Stomach (tissue), 9 donors: ENCODE data around the gene CARMIL1. TPM values are rescaled to one million over a fixed set of nuclear protein-coding genes. Genes with fewer than 3 reads are reported as not detected.

ENCODE experiments used
- DNase-seq, 2 donors: peaks; one replicate each; pipeline versions ENCODE4 v3.0.0 to v3.0.0-alpha.2; 2013 to 2019
- H3K27ac ChIP-seq, 5 donors: fragments of 200-600 bp in 4 of 5; sonication (generic) in 4 of 5; one replicate each; pipeline ENCODE4 v1.5.1; 2013 to 2019; ENCODE audit warnings: mild to moderate bottlenecking in 1 of 5, moderate library complexity in 1 of 5
- H3K27me3 ChIP-seq, 3 donors: fragments of 200-600 bp; sonication (generic); one replicate each; pipeline ENCODE4 v1.5.1; 2017 to 2019; ENCODE audit warnings: mixed run types in 1 of 3
- H3K36me3 ChIP-seq, 4 donors: fragments of 200-600 bp; sonication (generic); 1 replicate in 3 of 4; 2 replicates in 1 of 4; pipeline ENCODE4 v1.5.1; 2016 to 2019
- H3K4me1 ChIP-seq, 4 donors: fragments of 200-600 bp; sonication (generic); one replicate each; pipeline ENCODE4 v1.5.1; 2016 to 2019
- H3K4me3 ChIP-seq, 4 donors: fragments of 200-600 bp; sonication (generic) in 3 of 4; one replicate each; pipeline ENCODE4 v1.5.1; 2016 to 2019; ENCODE audit warnings: mild to moderate bottlenecking in 1 of 4
- H3K9me3 ChIP-seq, 4 donors: fragments of 200-600 bp; sonication (generic); one replicate each; pipeline ENCODE4 v1.5.1; 2016 to 2019
- EP300 ChIP-seq: sonication (generic); formaldehyde crosslinking; IDR thresholded peaks from one replicate; pipeline ENCODE4 v1.6.1; 2017; ENCODE audit warnings: antibody characterized with exemption
- POLR2A ChIP-seq, 4 donors: fragments of 450-650 bp; IDR thresholded peaks; one replicate each; pipeline ENCODE4 v1.6.1; 2016; ENCODE audit warnings: antibody characterized with exemption in 4 of 4, control low read depth in 2 of 4, mild to moderate bottlenecking in 1 of 4, moderate library complexity in 1 of 4
- POLR2AphosphoS5 ChIP-seq, 3 donors: sonication (generic); formaldehyde crosslinking; IDR thresholded peaks; one replicate each; pipeline ENCODE4 v1.6.1; 2016; ENCODE audit warnings: antibody characterized with exemption in 3 of 3
- WGBS, 5 donors: extraction: QIAGEN DNeasy Blood & Tissue Kit in 3 of 5; methylation state at CpG; one replicate each; pipeline versions ENCODE4 v1.1.5 to v1.1.7; 2013 to 2018; 5-methylcytosine and 5-hydroxymethylcytosine counted together
- intact Hi-C: fragments of 100-400 bp; cut with DNase I; formaldehyde crosslinking; loops from one replicate; pipeline ENCODE4 v1.15.1; 2023; ENCODE audit warnings: low total_unique reads
- polyA plus RNA-seq, 3 donors: library from polyadenylated mRNA; stranded (reverse); fragments of 200-250 nt; gene quantifications; one replicate each; pipeline ENCODE4 v1.2.3, GENCODE V29; 2013
- total RNA-seq, 5 donors: library from RNA; depleted of rRNA; stranded (reverse); fragments of >200 nt; gene quantifications; one replicate each; pipeline versions ENCODE4 v1.1.0 to v1.2.3, GENCODE V29; 2014 to 2016
- TF ChIP-seq, protein P1 (sequence below), 7 experiments: fragments of 450-650 bp in 4 of 7; fragments of 200-600 bp in 3 of 7; sonication (generic) in 3 of 7; IDR thresholded peaks; one replicate each; pipeline ENCODE4 v1.5.1; 2016 to 2019; ENCODE audit warnings: antibody characterized with exemption in 7 of 7, control low read depth in 2 of 7, mild to moderate bottlenecking in 1 of 7
- donor health status: healthy with polysubstance abuse.
- donor health status: Bipolar disorder and iron deficiency.
- donor health status: healthy.

Gene CARMIL1
- total and polyA plus RNA-seq, 8 donors = 10.5 to 42.7 (median 14.9) TPM

DNA sequence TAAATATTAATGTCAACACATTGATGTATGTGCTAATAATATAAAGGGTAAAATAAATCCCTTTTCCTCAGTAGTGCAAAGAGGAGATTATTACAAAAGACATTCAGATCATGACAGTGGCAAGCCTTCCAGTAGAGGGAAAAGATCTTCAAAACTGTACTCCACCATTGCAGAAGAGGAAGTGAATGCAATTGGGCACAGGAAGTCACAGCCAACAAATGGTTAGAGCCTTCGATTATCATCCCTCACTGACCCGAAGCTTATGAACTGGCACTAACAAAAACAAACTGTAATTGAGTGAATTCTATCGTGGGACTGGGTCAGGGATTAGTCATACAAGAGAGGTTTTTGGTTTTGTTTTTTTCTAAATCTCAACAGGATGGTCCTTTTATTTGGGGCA is 333.5 kb downstream of the CARMIL1 start:
- H3K36me3 ChIP-seq = peaks cover 0 to 43% (median 18%) of the 10 kb centered on the region in 4 donors
- intact Hi-C loops = no loop called here
- no peak overlapping the region for H3K4me3 ChIP-seq
- DNase-seq = no peak
- TF ChIP-seq POLR2A (IDR thresholded peaks at IDR 0.05) (no peak), EP300 (no peak), POLR2AphosphoS5 (IDR thresholded peaks at IDR 0.05) (no peak)
- TF ChIP-seq, protein P1, sequence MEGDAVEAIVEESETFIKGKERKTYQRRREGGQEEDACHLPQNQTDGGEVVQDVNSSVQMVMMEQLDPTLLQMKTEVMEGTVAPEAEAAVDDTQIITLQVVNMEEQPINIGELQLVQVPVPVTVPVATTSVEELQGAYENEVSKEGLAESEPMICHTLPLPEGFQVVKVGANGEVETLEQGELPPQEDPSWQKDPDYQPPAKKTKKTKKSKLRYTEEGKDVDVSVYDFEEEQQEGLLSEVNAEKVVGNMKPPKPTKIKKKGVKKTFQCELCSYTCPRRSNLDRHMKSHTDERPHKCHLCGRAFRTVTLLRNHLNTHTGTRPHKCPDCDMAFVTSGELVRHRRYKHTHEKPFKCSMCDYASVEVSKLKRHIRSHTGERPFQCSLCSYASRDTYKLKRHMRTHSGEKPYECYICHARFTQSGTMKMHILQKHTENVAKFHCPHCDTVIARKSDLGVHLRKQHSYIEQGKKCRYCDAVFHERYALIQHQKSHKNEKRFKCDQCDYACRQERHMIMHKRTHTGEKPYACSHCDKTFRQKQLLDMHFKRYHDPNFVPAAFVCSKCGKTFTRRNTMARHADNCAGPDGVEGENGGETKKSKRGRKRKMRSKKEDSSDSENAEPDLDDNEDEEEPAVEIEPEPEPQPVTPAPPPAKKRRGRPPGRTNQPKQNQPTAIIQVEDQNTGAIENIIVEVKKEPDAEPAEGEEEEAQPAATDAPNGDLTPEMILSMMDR (IDR thresholded peaks at IDR 0.05) = no peak
- H3K4me1 ChIP-seq = no peaks in the 10 kb centered on the region
- H3K9me3 ChIP-seq = no peaks in the 10 kb centered on the region
- H3K27me3 ChIP-seq = no peaks in the 10 kb centered on the region
- H3K27ac ChIP-seq = no peak overlapping the region
- 61 to 71% (median 65%) methylated on average over 3 of the region's 3 CpGs for WGBS, 5 donors

DNA sequence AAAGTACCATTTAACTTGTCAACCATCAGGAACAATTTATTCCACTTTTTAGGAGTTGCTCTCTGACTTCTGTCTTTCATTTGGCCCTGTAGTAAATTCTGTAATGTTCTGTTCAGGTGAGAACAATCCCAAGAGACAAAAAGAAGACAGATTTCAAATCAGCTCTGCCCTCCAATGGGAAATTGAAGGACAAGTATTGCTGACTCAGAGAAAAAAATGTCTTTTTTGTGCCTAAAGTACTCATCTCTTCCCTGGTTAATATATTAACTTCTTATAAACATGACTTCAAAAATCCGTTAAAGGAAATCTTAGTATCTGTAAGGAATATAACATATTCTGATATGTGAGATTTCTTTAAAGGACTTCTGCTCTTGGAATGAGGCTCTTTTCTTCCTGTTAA is 334.2 kb downstream of the CARMIL1 start:
- H3K9me3 ChIP-seq = no peaks in the 10 kb centered on the region
- H3K4me3 ChIP-seq = no peak overlapping the region
- H3K4me1 ChIP-seq = no peaks in the 10 kb centered on the region
- intact Hi-C loops = no loop called here
- no peaks in the 10 kb centered on the region for H3K27me3 ChIP-seq
- peaks cover 0 to 42% (median 18%) of the 10 kb centered on the region in 4 donors for H3K36me3 ChIP-seq
- TF ChIP-seq POLR2AphosphoS5 (IDR thresholded peaks at IDR 0.05) (no peak), EP300 (no peak), POLR2A (IDR thresholded peaks at IDR 0.05) (no peak)
- 75 to 89% (median 85%) methylated on average over 1 of the region's 1 CpG for WGBS, 5 donors
- H3K27ac ChIP-seq = no peak overlapping the region
- DNase-seq = no peak

DNA sequence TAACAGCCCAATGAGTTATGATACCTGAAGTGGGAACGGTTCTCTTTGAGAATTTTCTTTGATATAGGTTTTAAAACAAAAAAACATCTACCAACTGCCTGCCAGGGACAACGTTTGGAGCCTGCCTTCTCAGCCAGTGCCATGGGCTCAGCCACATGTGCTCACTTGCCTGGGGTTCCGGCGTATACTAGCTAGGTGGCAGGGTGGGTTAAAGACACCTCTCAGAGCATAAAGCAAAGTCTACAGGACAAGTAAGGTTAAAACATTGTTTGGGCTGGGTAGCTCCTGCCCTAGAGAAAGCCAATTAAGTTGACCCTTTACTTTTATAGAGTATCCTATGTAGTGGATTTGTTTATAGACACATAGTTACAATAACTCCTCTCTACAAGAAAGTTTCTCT is 334.9 kb downstream of the CARMIL1 start:
- TF ChIP-seq, protein P1 (IDR thresholded peaks at IDR 0.05) = no peak
- TF ChIP-seq POLR2AphosphoS5 (IDR thresholded peaks at IDR 0.05) (no peak), EP300 (no peak), POLR2A (IDR thresholded peaks at IDR 0.05) (no peak)
- no peaks in the 10 kb centered on the region for H3K4me1 ChIP-seq
- intact Hi-C loops = no loop called here
- DNase-seq = no peak
- no peak overlapping the region for H3K27ac ChIP-seq
- H3K4me3 ChIP-seq = no peak overlapping the region
- H3K27me3 ChIP-seq = no peaks in the 10 kb centered on the region
- 76 to 90% (median 84%) methylated on average over 4 of the region's 4 CpGs for WGBS, 5 donors
- peaks cover 0 to 39% (median 14%) of the 10 kb centered on the region in 4 donors for H3K36me3 ChIP-seq
- no peaks in the 10 kb centered on the region for H3K9me3 ChIP-seq

DNA sequence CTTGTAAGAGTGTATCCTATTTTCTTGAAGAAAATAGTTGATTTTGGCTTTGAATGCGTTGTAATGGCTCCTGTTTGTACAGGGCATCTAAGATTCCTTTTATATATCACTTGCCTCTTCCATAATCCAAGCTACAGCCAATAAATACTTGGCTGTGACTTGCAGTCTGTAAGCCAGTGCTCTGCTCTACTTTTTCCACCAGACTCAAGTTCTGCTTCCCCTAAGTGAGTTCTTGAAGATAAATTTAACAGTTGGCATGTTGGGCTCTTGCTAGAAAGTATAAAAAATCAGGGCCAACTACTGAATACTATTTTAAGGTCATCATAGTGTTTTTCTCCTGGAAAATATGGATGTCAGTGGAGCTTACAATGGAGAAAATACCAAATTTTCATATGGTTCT is 336.3 kb downstream of the CARMIL1 start:
- intact Hi-C loops = no loop called here
- no peak overlapping the region for H3K4me3 ChIP-seq
- no peaks in the 10 kb centered on the region for H3K4me1 ChIP-seq
- peaks cover 0 to 39% (median 10%) of the 10 kb centered on the region in 4 donors for H3K36me3 ChIP-seq
- TF ChIP-seq EP300 (no peak), POLR2AphosphoS5 (IDR thresholded peaks at IDR 0.05) (no peak), POLR2A (IDR thresholded peaks at IDR 0.05) (no peak)
- TF ChIP-seq, protein P1 (IDR thresholded peaks at IDR 0.05) = no peak
- 79 to 95% (median 90%) methylated on average over 1 of the region's 1 CpG for WGBS, 5 donors
- no peaks in the 10 kb centered on the region for H3K9me3 ChIP-seq
- no peaks in the 10 kb centered on the region for H3K27me3 ChIP-seq
- no peak overlapping the region for H3K27ac ChIP-seq
- no peak for DNase-seq

DNA sequence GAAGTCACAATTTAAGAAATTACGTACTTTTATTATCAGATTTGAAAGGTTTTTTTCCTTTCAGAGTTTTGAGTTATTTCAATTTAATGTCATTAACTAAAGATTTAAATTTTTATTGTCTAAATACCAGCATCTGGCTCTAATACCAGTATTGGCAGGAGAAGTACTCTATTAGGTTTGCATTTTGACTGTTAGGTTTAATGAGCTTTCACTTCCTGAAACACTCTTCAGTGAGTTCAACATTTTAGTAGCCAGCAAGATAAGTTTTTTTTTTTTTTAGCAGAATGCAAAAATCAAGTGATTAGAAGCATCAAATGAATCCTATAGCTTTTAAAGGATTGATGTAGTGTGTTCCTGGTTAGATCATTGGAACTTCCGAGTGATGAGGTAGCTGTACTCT is 338.8 kb downstream of the CARMIL1 start:
- TF ChIP-seq EP300 = no peak
- TF ChIP-seq, protein P1 (IDR thresholded peaks at IDR 0.05) = no peak
- no peak for TF ChIP-seq POLR2AphosphoS5 (IDR thresholded peaks at IDR 0.05)
- no peak for TF ChIP-seq POLR2A (IDR thresholded peaks at IDR 0.05)
- intact Hi-C loops = no loop called here

More for the DNA sequence above, 338.8 kb downstream of the CARMIL1 start:
- no peaks in the 10 kb centered on the region for H3K27me3 ChIP-seq
- H3K9me3 ChIP-seq = no peaks in the 10 kb centered on the region
- 83 to 97% (median 90%) methylated on average over 2 of the region's 2 CpGs for WGBS, 5 donors
- DNase-seq = no peak
- H3K4me1 ChIP-seq = no peaks in the 10 kb centered on the region
- H3K36me3 ChIP-seq = peaks cover 0 to 36% (median 12%) of the 10 kb centered on the region in 4 donors
- H3K27ac ChIP-seq = no peak overlapping the region
- no peak overlapping the region for H3K4me3 ChIP-seq
